Measurements from ENCODE around the gene TRAF2. TPM values are rescaled to one million over a fixed set of nuclear protein-coding genes. Genes with fewer than 3 reads are reported as not detected.

TRAF2 gene
- total and polyA plus RNA-seq, 2 of the 4 experiments (the other 2 are of a cell fraction), result 6.6 to 12.0 TPM

DNA sequence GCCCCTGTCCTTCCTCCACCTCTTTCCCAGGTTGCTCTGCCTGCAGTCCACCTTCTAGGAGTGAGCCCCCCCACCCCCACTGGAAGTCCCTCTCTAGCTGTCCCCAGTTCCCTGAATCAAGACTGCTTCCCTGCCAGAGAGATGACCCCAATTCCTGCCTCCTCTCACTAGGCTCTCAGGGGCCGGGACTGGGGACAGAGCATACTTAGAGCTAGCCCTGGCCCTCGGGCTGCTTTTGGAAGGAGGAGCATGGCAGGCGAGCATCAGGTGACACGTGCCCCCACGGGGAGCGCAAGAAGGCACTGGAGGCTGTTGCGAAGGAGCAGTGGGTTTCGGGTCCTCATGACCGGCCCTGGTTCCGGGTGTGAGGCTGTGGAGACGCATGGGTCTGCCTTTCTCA lies 9.7 kb downstream of the TRAF2 start:
- WGBS, 2 experiments (ENCODE audit: extremely low coverage in 2 of 2, insufficient read length in 1 of 2), result 80% methylated on average over 11 of the region's 11 CpGs; no CpG with 5 or more reads in 1 of the 2 experiments
- peaks cover 9% of the 10 kb centered on the region for H4K20me1 ChIP-seq (ENCODE audit: insufficient read depth, low read length)
- in situ Hi-C loops (cut with MboI; ENCODE audit: low sequenced_read_pairs), result no loop called here
- no peaks in the 10 kb centered on the region for H3K27me3 ChIP-seq (ENCODE audit: control insufficient read depth, insufficient read depth, low read length)
- no peak overlapping the region for H3K14ac ChIP-seq (replicated peaks; ENCODE audit: low read depth, low read length)
- ATAC-seq (ENCODE audit: low read depth) (no peak), DNase-seq (no peak)
- no peak overlapping the region for H2AK5ac ChIP-seq (ENCODE audit: low read depth, low read length)
- H3K4me3 ChIP-seq (ENCODE audit: insufficient read depth, low read depth, low read length), result no peak overlapping the region
- H4K8ac ChIP-seq (ENCODE audit: low read depth in 2 of 2, low read length in 2 of 2), result no peak overlapping the region
- ChIA-PET CTCF (no interaction called here), POLR2A (ENCODE audit: unreplicated experiment) (no interaction called here)
- no peak overlapping the region for H4K91ac ChIP-seq (ENCODE audit: insufficient read depth, low read depth, low read length)
- H3K4me1 ChIP-seq (ENCODE audit: control insufficient read depth, insufficient read depth, low read length), result no peaks in the 10 kb centered on the region
- H2BK120ac ChIP-seq (ENCODE audit: low read depth, low read length), result no peak overlapping the region
- no peak overlapping the region for H2BK20ac ChIP-seq (ENCODE audit: low read depth, low read length)
- no peak overlapping the region for H2AK9ac ChIP-seq (replicated peaks; ENCODE audit: low read depth, low read length, poor library complexity)
- H3K4me2 ChIP-seq (ENCODE audit: low read depth, low read length), result no peak overlapping the region
- no peak overlapping the region for H2AFZ ChIP-seq (replicated peaks; ENCODE audit: low read length, poor library complexity)
- no peak overlapping the region for H3K23ac ChIP-seq (ENCODE audit: low read depth, low read length)
- intact Hi-C loops (cut with micrococcal nuclease), result no loop called here
- TF ChIP-seq, protein P1, sequence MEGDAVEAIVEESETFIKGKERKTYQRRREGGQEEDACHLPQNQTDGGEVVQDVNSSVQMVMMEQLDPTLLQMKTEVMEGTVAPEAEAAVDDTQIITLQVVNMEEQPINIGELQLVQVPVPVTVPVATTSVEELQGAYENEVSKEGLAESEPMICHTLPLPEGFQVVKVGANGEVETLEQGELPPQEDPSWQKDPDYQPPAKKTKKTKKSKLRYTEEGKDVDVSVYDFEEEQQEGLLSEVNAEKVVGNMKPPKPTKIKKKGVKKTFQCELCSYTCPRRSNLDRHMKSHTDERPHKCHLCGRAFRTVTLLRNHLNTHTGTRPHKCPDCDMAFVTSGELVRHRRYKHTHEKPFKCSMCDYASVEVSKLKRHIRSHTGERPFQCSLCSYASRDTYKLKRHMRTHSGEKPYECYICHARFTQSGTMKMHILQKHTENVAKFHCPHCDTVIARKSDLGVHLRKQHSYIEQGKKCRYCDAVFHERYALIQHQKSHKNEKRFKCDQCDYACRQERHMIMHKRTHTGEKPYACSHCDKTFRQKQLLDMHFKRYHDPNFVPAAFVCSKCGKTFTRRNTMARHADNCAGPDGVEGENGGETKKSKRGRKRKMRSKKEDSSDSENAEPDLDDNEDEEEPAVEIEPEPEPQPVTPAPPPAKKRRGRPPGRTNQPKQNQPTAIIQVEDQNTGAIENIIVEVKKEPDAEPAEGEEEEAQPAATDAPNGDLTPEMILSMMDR (conservative IDR thresholded peaks at IDR 0.05; ENCODE audit: low read depth, low read length), result no peak
- TF ChIP-seq RFX5 (IDR thresholded peaks at IDR 0.05; ENCODE audit: low read depth, low read length) (no peak), POLR2A (IDR thresholded peaks at IDR 0.05; ENCODE audit: low read depth, low read length) (no peak), CHD1 (IDR thresholded peaks at IDR 0.05; ENCODE audit: low read depth, low read length) (no peak), CEBPB (IDR thresholded peaks at IDR 0.05; ENCODE audit: low read depth, low read length) (no peak), RAD21 (IDR thresholded peaks at IDR 0.05; ENCODE audit: low read length) (no peak), BHLHE40 (IDR thresholded peaks at IDR 0.05; ENCODE audit: low read depth, low read length) (no peak), MAFK (IDR thresholded peaks at IDR 0.05; ENCODE audit: low read depth, low read length) (no peak)
- peaks cover 16% of the 10 kb centered on the region for H3K36me3 ChIP-seq (ENCODE audit: control insufficient read depth, insufficient read depth, low read length)
- no peak overlapping the region for H2BK15ac ChIP-seq (ENCODE audit: low read depth, low read length)
- no peak overlapping the region for H3K27ac ChIP-seq (ENCODE audit: insufficient read depth, low read length)
- no TSS peak for BruUV-seq (replicated peaks)
- dilution Hi-C loops (cut with HindIII; ENCODE audit: low sequenced_read_pairs, unreplicated experiment), result no loop called here
- H3K9ac ChIP-seq (ENCODE audit: low read depth, low read length), result no peak overlapping the region
- no peaks in the 10 kb centered on the region for H3K9me3 ChIP-seq (ENCODE audit: control insufficient read depth, insufficient read depth, low read length)
- peaks cover 25 to 70% of the 10 kb centered on the region in 2 experiments for H3K79me1 ChIP-seq (ENCODE audit: low read depth in 1 of 2, low read length in 2 of 2)
- peaks cover 9% of the 10 kb centered on the region; the same call in 1 of the 2 replicates for H3K9me1 ChIP-seq (ENCODE audit: insufficient read depth, low read length)
- H4K5ac ChIP-seq (ENCODE audit: low read depth, low read length), result no peak overlapping the region
- H3K56ac ChIP-seq (ENCODE audit: extremely low read depth, insufficient read depth, low read length), result no peak overlapping the region
- H3K4ac ChIP-seq (ENCODE audit: low read depth, low read length), result no peak overlapping the region
- H3K18ac ChIP-seq (ENCODE audit: low read depth, low read length), result no peak overlapping the region
- H2BK5ac ChIP-seq (ENCODE audit: low read depth, low read length, poor library complexity, severe bottlenecking), result no peak overlapping the region
